GM21825 (cell line): Measurements from ENCODE around the gene IL1R2.
"Not testable (repeated sequence)": the region's sequence is repeated elsewhere in the genome, so short reads cannot be mapped to it uniquely, and the experiment has no call there.

ENCODE experiments used
- ATAC-seq: cut with Tn5 transposase; IDR thresholded peaks from one replicate; pipeline ENCODE4 v1.9.1; 2021; ENCODE audit warnings: mild to moderate bottlenecking, moderate library complexity; ENCODE audit not compliant: unreplicated experiment

IL1R2 gene

DNA sequence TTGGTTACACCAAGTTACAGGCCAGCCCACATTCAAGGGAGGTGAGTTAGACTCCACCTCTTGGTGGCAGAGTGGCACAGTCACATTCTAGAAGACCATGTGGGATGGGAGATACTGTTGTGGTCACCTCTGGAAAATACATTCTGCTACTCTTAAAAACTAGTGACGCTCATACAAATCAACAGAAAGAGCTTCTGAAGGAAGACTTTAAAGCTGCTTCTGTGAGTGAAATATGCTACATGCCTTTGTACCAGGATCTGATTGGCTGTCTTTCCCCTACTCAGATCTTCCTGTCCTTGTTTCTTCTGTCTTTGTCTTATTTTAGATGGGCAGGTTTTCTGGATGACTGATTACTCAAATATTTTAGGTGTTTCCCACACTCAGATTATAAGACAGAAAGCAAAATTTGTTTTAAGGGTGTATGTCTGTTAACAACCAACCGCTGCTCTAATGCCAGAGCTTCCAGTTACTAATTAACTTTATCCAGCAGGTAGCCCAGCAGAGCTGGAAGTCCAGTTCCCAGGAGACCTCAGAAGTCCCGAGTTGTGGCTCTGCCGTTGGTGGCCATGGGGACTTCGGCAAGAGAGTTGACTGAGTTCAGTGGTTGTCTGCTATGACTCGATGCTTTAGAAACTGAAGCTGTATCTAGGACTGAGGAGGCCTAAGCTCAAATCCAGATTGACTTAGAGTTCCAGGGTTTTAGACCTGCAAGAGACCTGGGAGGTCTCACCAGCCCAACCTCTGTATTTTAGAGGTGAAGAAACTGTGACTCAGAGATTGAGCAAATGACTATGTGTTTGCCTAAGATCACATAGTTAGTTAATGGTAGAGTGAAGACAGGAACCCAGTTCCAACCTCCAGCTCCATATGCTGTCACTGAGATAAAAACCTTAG, 7.4 kb downstream of the IL1R2 start:
- ATAC-seq = no peak

DNA sequence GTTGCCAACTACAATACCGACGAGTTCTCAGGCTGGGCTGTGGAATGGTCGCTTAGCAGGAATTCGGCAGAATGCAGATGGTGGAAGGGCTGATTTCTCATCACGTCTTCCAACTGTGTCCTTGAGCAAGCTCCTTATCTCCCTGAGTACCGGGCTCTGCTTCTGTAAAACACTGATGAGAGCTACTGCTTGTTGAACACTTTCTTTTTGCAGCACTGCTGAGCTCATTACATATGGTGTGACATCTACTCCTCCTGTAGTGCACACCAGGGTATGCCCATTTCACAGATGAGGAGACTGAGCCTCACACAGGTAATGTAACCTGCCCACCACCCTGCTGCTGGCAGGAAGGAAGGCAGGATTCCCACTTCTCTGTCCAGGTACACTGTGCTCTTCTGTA, 8.3 kb downstream of the IL1R2 start:
- no peak for ATAC-seq

DNA sequence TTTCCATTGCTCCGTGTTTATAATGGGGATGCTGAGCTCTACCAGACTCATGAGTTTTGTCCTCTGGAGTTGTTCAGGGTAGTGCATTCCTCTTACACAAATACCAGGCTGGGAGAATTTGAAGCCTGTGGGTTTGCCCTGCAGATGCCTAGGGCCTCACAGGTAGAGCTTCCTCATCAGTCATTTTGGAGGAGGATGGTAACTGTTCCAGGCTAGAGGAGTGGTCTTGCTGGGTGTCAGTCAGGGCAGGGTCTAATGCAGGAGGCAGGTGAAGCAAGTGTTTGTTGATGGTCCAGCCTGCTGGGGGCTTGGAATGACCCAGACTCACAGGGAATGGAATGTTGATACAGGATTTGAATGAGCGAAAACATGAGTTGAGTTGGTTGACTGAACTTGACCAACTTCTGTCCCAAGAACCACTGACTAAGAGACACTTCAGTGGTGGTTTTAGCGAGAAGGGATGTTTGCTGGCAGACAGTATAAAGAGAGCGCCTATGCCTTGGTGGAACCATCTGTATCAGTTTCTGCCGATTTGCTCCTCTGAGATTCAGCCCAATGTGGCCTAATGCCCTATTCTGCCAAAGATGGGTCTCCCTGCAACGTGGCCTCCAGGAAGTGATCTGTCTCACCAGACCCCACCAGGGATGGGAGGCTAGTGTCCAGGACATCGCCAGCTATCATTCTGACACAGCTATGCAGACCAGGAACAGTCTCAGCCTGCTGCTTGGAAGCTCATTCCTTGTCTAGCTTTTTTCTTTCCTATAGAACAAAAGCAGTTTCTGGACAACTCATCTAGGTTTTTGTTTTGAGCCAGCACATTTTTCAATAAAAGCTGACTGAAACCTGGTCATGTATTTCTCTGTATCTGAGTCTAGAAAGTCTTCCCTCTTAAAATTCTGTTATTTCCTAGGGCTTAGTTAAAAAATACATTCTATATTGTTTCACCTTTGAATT, 9.3 kb downstream of the IL1R2 start:
- no peak for ATAC-seq

DNA sequence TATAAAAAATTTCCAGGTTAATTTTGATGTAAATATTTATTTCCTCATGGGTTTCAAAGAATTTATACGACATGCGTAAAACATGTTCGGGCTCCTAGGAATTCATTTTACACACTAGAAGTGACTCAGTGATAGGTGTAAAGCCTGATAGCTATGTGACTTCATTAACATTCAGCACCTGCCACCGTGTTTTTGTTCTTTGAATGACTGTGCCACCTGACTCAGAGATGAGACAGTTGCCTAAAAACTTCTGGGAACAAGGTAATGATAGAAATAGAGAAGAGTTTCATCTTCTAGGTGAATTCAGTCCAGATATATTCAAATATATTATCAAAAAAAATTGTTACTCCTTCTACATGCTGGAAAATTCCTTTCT, 10.0 kb downstream of the IL1R2 start:
- ATAC-seq = no peak

DNA sequence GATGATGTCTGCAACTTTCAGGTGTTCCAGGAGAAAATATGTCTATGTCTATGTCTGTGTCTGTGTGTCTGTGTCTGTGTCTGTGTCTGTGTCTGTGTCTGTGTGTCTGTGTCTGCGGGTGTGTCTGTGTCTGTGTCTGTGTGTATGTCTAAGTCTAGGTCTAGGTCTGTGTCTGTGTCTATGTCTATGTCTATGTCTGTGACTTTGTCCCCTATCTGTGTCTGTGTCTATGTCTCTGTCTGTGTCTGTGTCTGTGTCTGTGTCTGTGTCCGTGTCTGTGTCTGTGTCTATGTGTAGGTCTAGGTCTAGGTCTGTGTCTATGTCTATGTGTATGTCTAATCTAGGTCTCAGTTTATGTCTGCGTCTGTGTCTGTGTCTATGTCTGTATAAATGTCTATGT, 10.5 kb downstream of the IL1R2 start:
- no peak for ATAC-seq

DNA sequence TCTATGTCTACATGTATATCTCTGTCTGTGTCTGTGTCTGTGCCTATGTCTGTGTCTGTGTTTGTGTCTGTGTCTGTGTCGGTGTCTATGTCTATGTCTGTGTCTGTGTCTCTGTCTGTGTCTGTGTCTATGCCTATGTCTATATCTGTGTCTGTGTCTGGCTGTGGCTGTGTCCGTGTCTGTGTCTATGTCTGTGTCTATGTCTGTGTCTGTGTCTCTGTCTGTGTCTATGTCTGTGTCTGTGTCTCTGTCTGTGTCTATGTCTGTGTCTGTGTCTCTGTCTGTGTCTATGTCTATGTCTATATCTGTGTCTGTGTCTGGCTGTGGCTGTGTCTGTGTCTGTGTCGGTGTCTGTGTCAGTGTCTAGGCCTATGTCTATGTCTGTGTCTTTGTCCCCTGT, 11.1 kb downstream of the IL1R2 start:
- not testable (repeated sequence) for ATAC-seq

DNA sequence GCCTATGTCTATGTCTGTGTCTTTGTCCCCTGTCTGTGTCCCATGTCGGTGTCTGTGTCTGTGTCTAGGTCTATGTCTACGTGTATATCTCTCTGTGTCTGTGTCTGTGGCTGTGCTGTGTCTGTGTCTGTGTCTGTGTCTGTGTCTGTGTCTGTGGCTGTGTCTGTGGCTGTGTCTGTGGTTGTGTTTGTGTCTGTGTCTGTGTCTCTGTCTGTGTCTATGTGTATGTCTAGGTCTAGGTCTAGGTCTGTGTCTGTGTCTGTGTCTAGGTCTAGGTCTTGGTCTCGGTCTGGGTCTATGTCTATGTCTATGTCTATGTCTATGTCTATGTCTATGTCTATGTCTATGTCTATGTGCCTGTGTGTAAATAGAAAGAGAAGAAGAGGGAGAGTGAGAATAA, 11.9 kb downstream of the IL1R2 start:
- no peak for ATAC-seq

DNA sequence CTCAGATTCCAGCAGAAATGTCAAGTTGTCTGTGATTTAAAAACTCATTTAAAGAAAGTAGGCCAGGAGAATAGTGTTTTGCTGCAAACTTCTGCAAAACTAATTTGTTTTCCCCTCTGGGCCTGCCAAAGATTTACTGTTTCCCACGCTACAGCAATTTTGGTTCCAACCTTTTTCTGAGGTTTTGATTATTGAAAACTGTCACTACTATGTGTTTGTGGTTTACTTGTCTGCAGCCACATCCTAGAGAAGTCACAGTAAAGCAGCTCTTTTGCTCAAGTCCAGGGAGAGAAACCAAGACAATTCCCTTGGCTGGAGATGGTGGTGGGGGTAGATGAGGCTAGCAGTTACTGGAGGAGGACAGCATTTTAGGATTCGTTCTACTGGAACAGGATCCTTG, 12.8 kb downstream of the IL1R2 start:
- no peak for ATAC-seq

DNA sequence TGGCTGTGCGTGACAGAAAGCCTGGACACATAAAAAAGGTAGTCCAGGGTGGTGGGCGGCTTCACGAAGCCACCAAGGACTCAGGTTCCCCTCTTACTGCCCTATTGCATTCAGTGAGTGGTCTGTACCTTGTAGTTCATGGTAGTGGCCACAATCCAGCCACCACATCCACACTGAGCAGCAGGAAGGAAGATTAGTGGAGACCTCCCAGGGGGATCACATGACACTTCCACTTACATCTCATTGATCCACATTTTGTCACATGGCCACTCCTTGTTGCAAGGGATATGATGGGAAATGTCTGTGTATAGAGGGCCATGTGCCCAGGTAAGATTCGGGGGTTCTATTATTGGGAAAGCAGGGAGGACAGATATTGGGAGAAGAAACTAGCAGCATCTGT, 13.7 kb downstream of the IL1R2 start:
- no peak for ATAC-seq

DNA sequence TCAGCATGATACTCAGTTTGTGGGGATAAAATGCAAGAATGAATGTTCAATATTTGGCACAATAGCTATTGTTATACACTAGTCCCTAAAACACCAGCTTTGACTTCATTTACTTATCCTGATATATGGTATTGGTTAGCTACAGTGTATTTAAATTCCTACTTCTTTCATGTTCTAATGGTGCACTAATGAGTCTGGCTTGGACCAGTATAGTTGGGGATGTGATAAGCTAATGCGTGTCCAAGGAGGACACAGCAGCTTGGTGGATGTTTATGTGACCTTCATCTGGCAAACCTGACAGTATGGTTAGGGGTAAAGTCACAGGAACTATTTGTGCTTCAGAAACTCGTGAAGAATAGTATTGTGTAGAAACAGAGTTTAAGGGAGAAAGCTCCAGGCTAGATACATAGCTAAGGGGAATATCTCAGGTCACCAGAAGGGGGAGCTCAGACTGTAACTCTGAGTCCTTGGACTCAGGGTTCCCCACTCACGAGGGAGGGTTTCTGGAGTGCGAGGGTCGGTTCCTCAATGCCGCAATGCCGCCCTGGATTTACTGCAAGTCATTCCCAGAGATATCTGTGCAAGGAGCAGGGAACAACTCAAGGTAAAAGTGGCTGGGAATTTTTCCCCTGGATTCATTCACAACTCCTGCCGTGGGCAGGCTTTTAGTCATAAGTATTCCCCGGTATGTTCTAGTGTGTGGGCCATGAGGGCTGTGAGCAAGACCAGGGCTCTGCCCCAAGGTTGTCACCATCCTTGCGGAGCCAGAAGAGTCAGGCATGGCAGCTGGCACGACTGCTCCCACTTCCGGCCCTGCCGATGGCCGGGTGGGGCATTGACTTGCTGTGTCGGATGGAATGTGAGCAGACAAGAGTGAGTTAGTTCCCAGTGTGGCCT, 14.5 kb downstream of the IL1R2 start:
- no peak for ATAC-seq

DNA sequence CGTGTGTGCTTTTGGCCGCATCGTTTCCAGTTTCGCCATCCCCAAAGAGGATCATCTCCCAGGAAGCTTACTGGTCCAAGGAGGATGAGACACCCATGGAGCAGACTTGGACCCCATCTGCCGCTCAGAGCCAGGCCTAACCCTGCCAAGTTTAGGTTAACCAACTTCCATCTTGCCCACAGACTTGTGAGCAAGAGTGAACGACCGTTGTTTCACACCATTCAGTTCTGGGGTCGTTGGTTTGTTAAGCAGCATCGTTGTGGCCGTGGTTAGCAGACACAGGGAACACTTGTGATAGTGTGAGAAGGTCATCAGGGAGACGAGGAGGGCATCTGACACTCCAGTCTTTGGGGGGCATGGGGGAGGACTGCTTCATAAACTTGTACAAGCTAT, 15.1 kb downstream of the IL1R2 start:
- ATAC-seq = no peak

DNA sequence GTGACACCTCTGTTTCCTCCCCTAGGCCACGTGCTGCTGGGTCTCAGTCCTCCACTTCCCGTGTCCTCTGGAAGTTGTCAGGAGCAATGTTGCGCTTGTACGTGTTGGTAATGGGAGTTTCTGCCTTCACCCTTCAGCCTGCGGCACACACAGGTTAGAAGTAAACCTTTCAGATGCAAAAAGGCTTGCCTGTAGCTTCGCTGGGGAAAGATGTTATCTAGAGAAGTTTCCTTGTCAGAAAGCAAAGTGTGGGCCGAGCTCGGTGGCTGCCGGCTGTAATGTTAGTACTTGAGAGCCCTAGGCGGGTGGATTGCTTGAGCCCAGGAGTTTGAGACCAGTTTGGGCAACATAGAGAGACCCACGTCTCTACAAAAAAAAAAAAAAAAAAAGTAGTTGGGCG, 16.7 kb downstream of the IL1R2 start:
- no peak for ATAC-seq

DNA sequence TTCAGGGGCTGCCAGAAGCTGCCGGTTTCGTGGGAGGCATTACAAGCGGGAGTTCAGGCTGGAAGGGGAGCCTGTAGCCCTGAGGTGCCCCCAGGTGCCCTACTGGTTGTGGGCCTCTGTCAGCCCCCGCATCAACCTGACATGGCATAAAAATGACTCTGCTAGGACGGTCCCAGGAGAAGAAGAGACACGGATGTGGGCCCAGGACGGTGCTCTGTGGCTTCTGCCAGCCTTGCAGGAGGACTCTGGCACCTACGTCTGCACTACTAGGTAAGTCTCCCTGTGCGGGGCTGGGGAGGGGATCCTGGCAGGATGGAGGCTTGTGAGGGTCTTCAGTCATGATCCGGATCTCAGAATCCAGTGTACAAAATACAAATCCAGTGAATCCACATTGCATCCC, 17.8 kb downstream of the IL1R2 start:
- ATAC-seq = no peak

DNA sequence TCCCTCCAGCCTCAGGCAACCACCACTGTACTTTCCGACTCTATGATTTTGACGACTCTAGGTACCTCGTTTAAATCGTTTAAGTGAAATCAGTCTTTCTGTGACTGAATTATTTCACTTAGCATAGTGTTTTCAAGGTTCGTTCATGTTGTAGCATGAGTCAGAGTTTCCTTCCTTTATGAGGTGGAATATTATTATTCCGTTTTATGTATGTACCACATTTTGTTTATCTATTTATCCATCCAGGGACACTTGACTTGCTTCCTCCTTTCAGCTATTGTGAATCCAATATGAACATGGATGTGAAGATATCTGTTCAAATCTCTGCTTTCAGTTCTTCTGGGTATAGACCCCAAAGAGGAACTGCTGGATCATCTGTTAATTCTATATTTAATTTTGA, 19.1 kb downstream of the IL1R2 start:
- no peak for ATAC-seq

DNA sequence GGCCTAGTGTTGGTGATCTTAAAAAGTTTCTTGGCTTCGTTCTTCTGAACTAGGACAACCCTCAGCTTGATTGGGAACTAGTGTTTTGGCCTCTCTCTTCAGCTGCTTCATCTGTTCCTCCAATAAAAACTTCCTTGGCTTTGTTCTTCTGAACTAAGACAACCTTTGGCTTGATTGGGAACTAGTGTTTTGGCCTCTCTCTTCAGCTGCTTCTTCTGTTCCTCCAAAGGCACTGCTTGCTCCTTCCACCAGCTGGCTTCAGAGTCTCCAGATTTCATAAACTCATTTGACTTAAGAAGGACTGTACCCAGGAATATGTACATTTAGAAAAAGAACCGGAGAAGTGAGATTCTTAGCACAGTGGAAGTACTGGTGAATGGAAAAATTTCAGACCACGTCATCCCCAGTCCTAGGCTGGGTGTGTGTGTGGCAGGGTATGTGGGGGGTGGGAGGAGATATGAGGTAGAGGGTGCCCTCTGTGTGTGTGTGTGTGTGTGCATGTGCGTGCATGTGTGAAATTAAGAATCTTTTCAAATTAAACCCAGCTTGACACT, 20.4 kb downstream of the IL1R2 start:
- no peak for ATAC-seq

DNA sequence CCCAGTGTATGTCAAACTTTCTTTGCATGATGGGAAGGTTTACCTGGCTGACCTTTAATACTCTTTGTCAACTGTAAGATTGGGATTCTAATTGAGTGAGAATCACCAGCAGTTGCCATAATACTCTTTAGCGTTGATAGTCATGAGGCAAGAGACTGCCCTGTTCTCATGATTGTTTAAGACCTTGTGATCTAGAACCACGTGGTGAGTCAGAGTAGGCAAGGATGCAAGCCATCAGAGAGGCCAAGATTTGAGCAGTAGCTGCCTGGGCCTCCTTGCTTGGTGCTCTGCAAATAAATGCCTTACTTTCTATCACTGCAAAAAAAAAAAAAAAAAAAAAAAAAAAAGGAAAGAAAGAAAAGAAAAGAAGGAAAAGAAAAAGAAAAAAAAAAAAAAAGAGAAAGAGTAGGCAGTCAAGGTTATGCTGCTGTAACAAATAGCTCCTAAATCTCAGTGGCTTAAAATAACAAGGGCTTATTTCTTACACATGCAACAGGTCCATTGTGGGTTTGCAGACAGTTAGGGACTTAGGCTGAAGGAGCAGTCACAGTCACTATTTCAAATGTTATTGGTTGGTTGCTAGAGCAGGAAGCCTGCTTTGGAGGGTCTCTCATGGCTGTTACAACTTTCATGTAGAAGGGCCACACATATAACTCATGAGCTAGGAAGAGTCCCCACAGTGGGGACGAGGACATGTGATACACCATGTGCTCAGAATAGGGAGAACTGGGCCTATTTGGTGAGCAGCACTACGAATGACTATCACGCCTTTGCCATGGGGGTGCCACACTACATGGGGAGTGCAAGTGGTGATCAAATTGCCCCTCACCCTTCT, 21.7 kb downstream of the IL1R2 start:
- ATAC-seq = no peak

DNA sequence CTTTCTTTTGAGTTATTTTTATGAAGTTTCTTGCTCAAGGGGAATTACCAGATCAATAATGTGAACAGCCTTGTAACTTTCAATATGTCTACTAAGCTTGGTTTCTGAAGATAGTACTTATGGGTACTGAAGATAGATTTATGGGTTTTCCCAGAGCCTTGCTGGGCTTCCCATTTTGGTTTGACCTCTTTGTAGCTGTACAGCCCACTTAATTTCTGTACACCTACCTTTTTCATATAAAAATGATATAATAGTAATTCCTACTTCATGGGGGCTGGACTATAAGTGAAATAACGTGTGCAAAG, 22.2 kb downstream of the IL1R2 start:
- no peak for ATAC-seq

DNA sequence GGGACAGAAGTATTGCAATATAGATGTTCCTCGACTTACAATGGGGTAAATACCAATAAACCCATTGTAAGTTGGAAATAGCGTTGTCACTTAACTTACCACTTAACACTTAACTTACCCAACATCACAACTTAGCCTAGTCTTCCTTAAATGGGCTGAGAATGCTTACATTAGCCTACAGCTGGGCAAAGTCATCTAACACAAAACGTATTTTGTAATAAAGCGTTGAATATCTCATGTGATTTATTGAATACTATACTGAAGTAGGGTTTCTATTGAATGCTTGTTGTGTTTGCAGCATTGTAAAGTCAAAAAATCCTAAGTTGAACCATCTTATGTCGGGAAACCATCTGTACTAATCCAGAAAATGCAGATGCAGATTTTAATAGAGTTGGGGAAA, 23.6 kb downstream of the IL1R2 start:
- ATAC-seq = no peak

DNA sequence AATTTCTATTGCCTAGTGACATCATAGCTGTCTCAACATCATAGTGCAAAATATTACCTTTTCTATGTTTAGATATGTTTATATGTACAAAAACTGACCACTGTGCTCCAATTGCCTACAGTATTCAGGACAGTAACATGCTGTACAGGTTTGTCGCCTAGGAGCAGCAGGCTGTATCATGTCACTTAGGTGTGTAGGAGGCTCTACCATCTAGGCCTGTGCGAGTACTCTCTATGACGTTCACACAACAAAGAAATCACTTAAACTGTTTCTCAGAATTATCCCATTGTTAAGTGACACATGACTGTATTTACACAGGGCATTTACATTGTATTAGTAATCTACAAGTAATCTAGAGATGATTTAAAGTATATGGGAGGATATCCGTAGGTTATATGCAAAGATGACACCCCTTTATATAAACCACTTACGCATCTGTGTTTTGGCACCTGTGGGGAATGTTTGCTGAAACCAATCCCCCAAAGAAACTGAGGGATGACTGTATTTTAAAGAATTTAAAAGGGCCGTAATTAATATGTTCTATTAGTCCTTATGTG, 24.7 kb downstream of the IL1R2 start:
- no peak for ATAC-seq
